ENCODE data around the gene SCAPER. TPM values are rescaled to one million over a fixed set of nuclear protein-coding genes. Genes with fewer than 3 reads are reported as not detected.

Gene SCAPER
- total RNA-seq, 4 donors from 2014 or later: 29.9 to 86.6 (median 45.6) TPM

GRCh38 chr15:76384409-76384808 is 520.7 kb downstream of the SCAPER start:
- Histone ChIP-seq H3K4me3 (no peak overlapping the region), H3K36me3 (peaks cover 0 to 12% (median 0%) of the 10 kb centered on the region in 3 donors)
- DNase-seq: no peak

GRCh38 chr15:76382987-76383728 is 522.0 kb downstream of the SCAPER start:
- DNase-seq: no peak
- Histone ChIP-seq H3K27ac (no peak overlapping the region), H3K36me3 (peaks cover 0 to 9% (median 0%) of the 10 kb centered on the region in 3 donors), H3K9me3 (no peaks in the 10 kb centered on the region), H3K27me3 (no peaks in the 10 kb centered on the region), H3K4me1 (no peaks in the 10 kb centered on the region), H3K4me3 (no peak overlapping the region)
- no peak for TF ChIP-seq POLR2A (IDR thresholded peaks at IDR 0.05)
- no peak for TF ChIP-seq CTCF (IDR thresholded peaks at IDR 0.05)

More at GRCh38 chr15:76384409-76384808, 520.7 kb downstream of the SCAPER start:
- H3K4me1 ChIP-seq: no peaks in the 10 kb centered on the region
- H3K9me3 ChIP-seq: no peaks in the 10 kb centered on the region
- no peaks in the 10 kb centered on the region for H3K27me3 ChIP-seq
- no peak overlapping the region for H3K27ac ChIP-seq
- no peak for TF ChIP-seq CTCF (IDR thresholded peaks at IDR 0.05)
- no peak for TF ChIP-seq POLR2A (IDR thresholded peaks at IDR 0.05)

GRCh38 chr15:76381366-76381765 is 523.8 kb downstream of the SCAPER start:
- Histone ChIP-seq H3K27me3 (no peaks in the 10 kb centered on the region), H3K27ac (no peak overlapping the region), H3K4me1 (no peaks in the 10 kb centered on the region), H3K4me3 (no peak overlapping the region), H3K9me3 (no peaks in the 10 kb centered on the region), H3K36me3 (peaks cover 0 to 9% (median 0%) of the 10 kb centered on the region in 3 donors)
- TF ChIP-seq POLR2A (IDR thresholded peaks at IDR 0.05): no peak
- no peak for TF ChIP-seq CTCF (IDR thresholded peaks at IDR 0.05)
- DNase-seq: no peak

- H3K36me3 ChIP-seq: peaks cover 0 to 9% (median 0%) of the 10 kb centered on the region in 3 donors
- no peaks in the 10 kb centered on the region for H3K9me3 ChIP-seq
Measured at GRCh38 chr15:76380249-76380648, 524.9 kb downstream of the SCAPER start.

GRCh38 chr15:76378691-76379090 is 526.4 kb downstream of the SCAPER start:
- Histone ChIP-seq H3K27ac (no peak overlapping the region), H3K27me3 (no peaks in the 10 kb centered on the region), H3K4me1 (no peaks in the 10 kb centered on the region), H3K36me3 (peaks cover 0 to 14% (median 0%) of the 10 kb centered on the region in 3 donors), H3K4me3 (no peak overlapping the region), H3K9me3 (no peaks in the 10 kb centered on the region)
- no peak for TF ChIP-seq POLR2A (IDR thresholded peaks at IDR 0.05)
- no peak for TF ChIP-seq CTCF (IDR thresholded peaks at IDR 0.05)
- DNase-seq: no peak

More at GRCh38 chr15:76380249-76380648, 524.9 kb downstream of the SCAPER start:
- no peak for DNase-seq
- Histone ChIP-seq H3K27me3 (no peaks in the 10 kb centered on the region), H3K4me1 (no peaks in the 10 kb centered on the region), H3K4me3 (no peak overlapping the region), H3K27ac (no peak overlapping the region)
- TF ChIP-seq CTCF (IDR thresholded peaks at IDR 0.05) (no peak), POLR2A (IDR thresholded peaks at IDR 0.05) (no peak)

All from Peyer's patch (tissue), 4 donors.